Stimulated activated CD4-positive, alpha-beta T cell treated with anti-CD3 and anti-CD28 coated beads, Interleukin-12 subunit alpha, Interleukin-12 subunit beta, amount 100 ng/mL, for 48 hours (primary cell): Measurements from ENCODE around the gene RUNX1.

Experiments
- DNase-seq, 3 donors: peaks; one replicate each; pipeline ENCODE4 v3.0.0-alpha.2; 2020; ENCODE audit warnings: low read depth in 2 of 3, low spot score in 1 of 3

RUNX1 gene

DNA sequence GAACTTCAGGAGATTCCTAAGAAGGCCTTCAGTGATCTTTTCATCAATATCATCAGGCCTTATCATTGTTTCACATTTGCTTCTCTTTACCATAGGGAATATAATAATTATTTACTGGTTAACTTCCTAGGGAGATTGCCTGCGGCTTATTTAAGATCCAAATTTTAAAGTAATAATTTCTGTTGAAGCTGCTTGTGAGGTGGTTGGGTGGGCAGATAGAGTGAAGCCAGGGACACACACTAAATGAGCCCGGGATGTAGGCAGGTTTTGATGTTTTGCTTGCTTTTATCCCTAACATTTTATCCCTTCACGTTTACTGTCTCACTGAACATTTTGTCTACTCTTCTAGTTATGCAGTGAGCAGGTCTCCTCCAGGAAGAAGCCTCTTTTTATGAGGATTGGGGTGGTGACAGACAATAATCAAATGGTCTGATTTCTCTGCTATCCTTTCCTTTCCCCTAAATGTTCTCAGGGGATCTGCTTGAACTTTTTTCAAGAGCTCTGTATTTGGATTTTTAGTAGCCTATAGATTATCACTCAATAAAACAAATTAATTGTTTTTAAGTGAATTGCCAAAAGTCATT, 164.7 kb downstream of the RUNX1 start:
- DNase-seq = no peak

DNA sequence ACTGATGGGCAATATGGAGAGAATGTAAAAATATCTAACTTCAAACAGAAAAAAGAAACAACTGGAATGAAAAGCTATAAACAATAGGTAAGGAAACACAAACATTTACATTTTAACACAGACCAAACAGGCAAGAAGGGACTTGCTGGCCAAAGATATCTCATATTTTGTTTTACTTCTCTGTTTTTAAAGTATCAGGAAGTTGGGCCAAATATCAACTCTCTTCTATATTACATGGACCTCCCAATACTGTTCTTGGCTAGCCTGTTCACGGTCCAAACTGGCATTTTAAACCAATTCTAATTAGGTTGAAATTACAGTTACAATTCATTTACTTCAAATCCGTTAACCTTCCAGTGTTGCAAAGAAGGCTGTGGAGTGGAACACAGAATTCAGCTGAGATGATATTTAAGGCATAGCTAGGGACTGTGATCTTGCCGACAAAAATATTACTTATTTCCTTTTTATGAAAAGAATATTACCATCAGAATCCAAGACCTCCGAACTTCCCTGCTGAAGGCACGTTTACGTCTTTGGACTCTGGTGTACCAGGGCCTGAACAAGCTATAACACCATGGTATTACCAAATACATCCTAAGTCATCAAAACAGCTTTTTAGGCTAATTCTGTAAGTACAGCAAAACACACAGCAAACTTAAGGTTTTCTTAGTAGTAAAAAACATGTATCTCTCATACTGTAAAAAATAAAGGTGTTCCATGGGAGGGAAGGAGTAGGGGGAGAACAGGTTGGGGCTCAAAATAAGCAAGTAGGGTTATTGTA, 165.4 kb downstream of the RUNX1 start:
- DNase-seq = no peak

DNA sequence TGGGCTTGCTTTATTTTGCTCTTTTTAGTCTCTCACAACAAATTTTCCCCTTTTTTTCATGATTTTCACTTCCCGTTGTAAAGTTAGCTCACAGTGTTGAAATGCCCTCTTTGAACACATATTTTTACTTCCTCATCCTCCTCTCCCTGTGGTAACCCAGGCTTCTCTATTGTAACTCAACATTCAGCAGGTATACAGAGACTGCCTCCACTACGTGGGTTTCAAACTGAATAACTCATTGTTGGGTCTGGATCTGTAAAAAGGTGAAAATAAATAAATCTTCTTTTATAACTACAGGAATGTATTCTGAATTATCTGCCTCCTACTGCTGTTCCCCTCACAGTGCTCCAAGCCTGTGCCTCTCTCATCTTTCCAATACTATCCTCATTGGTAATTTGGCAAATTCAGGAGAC, 166.4 kb downstream of the RUNX1 start:
- DNase-seq = no peak

DNA sequence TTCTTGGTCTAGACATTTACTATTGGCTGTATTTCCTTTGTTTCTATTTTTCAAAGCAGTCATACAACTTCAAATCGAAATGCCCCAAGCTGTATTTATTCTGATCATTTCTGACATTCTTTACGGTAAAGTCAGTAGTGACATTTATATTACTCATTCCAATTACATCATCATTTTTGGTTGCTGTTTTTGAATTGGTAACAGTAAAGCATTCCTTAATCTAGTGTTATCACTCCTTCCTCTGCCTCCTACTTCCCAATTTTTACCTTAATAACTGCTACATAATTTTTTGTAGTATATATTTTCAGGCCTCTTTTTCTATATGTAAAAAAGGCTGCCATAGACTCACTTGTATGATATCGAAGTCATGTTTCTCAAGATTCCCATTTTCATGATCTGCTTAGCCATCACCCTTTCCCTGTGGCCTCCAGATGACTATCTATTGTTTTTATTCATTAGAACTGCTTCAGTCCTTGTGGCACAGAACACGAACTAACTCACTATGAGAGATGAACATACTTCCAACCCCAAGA, 167.2 kb downstream of the RUNX1 start:
- no peak for DNase-seq

DNA sequence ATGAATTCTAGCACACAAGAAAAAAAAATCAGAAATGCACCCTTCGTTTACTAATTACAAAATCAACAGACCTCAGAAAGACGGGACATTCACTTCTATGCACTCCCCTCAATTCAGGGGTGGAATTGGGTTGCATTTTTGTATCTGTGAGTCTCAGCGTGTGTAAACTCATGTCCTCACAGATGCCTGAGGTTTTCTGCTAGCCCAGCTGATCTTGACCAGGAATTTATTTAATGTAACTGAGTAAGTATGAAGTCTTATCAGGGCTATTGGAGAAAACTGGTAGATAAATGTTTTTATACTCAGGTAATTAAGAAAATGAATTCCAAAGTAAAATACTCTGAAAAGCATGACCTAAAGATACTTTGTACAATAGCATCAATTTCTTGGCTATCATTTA, 167.7 kb downstream of the RUNX1 start:
- DNase-seq = no peak

DNA sequence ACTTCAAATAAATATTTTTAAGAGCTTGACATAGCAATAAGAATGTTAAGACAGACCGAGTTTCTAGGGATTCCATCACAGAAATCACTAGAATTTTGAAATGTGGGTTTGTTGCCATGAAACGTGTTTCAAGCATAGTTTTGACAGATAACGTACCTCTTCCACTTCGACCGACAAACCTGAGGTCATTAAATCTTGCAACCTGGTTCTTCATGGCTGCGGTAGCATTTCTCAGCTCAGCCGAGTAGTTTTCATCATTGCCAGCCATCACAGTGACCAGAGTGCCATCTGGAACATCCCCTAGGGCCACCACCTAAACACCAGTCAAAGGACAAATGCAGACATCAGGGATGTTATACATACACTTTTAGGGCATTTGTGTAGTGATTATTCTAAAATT, 168.7 kb downstream of the RUNX1 start:
- no peak for DNase-seq

DNA sequence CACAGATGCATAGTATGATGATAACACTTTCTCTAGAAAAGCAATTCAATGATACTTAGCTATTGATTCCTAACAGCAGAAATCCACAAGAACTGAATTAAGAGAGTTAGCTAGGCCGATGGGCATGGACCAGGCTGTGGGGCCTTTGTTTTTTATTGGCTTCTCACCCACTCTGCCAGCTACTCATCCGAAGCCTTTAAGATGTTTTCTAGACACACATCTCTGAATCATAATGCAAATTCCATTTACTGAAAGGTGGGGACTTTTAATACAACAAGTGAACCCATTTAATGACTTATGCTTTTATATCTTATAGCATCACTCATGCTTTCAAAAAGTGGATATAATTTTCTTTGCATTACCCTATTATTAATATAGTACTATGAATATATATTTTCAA, 170.2 kb downstream of the RUNX1 start:
- DNase-seq = no peak

DNA sequence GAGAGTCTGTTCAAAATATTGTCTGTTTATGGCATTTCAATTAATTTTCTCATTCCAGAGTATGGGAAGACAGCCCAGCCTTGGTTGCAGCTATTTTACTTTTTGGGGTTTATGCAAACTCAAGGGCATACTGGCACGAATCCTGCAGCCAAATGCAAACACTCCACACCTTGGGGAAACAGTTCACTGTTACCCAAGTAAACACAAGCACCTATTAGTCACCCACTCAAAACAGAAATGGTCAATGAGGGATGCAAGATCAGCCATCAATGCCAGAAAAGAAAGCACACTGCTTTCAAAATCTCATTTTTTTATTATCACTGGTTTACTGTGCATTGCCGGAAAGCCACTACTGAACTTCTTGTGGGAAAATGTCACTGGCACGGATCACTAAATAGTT, 170.6 kb downstream of the RUNX1 start:
- DNase-seq = no peak

DNA sequence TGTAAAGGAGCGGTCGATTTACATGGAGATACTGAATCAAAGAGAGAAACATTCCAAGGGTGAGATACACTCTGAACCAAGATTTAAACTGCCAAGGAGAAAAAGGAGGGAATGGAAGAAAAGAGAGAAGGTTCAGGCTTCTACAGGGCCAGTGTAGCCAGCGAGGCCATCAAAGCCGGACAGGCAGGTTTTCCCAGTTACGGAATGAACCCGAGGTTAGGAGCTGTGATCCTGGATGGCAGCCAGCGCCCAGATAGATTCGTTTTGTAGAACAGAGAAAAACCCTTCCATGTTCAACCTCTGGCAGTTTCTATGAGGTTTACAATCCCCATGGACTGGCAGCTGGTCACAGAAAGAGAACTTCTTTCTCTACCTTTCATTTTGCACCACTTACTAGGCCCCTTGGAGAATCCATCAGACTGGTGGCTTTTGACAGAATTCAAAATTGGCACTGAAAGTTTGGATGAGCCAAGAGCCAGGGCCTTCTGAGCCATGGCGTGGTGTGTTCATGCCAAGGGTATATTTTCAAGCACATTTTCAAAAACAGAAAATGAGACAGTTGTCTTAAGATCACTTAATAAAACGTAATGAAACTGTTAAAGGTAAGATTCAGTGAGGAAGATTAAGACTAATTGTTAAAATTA, 171.5 kb downstream of the RUNX1 start:
- DNase-seq = no peak

DNA sequence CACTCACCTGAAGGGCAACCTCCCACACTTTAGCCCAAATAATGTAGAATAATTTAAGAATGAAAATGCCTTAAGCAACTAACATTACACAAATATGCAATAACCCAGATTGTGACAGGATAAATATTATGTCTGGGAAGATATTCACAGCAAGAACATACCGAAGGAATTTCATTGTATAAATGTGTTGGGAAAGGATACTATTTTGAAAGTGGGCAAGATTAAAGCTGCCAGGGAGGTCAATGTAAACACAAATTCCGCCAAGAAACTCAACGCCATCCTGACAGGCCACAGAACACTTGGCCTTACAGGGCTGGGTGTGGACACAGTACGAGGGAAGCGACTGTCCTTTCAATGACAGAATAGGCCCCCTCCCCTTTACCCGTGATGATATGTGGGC, 173.3 kb downstream of the RUNX1 start:
- no peak for DNase-seq

DNA sequence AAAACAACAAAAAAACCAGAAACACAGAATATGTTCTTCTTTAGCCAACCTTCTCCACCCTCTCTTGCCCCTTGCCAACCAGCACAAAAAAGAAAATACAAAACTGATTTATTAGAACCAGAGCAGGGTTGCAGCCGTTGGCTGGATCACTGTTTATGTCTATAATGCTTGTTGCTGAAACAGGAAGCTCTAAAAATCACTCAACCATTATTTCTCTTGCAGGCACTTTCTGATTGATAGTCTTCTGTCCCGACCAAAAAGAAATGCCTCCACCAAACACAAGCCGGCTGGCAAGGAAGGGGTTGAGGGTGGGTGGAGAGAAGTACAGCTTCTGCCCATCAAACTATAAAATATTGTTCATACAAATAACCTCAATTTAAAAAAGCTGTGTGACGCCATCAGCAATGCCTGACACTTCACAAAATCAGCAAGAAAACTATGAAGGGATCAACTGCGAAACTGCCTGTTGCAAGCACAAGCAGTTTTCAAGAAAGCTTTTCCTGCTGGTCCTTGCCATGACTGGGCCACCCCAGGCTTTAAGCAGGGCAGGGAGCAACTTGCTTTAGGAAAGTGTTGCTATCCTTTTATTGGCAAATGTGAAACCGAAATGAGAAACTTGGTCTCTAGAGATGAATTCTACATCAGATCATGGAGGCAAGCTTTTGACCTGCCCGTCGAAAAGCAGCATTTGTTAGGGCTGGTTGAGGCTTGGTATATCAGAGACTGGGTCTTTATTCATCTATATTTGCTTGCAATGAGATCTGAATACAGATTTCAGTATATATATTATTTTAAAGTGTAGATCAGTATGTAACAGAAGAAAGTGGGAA, 174.2 kb downstream of the RUNX1 start:
- no peak for DNase-seq

DNA sequence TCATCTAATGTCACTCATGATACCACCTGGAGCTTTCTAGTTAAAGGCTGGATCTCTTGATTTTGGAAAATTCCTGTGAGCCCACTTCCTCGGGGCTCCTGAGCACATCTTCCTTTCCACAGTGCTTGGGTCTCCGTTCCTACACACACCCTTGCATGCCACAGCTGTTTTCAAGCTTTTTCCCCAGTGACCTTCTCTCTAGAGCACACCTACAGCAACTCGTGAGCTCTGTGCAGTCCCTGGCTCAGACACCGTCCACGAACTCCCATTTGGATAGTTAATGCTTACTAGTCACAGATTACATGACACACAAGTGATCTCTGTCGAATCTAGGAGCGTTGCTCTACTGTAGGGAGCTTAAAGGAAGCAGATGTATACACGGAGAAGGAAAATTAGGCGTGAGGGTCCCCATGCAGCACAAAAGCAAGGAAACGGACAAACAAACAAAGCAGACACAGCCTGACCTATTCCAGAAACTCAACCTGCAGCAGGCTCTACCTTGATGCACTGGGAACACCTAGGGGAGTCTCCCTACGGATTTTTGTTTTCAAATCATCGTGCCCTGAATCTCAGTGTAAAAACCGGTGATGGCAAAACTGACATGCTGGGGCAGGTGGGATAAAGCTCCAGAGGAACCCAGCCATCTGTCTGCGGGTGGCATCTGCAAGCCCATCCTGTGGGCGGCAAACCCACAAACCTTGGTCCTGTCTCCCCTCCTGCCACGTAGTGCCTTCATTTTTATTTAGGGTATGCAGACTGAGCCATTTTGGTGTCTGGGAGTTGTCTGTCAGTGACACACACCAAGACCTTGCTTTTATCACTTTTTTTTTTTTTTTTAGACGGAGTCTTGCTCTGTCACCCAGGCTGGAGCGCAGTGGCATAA, 177.8 kb downstream of the RUNX1 start:
- no peak for DNase-seq

DNA sequence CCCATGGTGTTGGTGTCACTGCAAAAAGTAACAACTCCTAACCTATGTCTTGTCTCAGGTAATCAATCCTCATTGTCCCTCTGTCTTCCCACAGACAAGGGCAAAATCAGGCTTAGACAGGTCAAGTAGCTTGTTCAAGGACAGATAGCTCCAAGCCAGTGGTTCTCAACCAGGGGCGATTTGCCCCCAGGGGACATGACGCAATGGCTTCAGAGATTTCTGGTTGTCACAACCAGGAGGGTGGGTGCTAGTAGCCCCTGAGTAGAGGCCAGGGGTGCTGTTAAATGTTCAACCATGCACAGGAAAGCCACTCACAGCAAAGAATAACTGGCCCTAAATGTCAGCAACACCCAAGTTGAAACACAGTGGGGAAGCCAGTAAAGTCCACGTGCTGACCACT, 178.9 kb downstream of the RUNX1 start:
- no peak for DNase-seq

DNA sequence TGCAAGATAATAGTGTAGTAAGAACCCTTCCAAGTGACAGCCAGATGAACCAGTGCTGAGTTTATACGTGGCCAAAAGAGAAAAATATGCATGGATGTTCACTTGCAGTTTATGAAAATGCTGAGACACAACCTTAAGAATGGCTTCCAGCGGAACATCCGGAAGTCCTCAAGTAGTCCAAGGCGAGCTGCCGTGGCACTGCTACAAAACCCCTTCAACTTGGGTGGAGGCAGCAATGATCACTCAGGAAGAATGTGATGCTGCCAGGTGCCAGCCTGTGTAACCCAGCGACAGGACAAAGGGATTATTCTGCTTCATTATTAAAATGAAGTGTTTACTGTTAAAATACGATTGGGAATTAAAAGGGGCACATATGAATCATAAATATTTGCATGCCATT, 179.6 kb downstream of the RUNX1 start:
- DNase-seq = no peak

DNA sequence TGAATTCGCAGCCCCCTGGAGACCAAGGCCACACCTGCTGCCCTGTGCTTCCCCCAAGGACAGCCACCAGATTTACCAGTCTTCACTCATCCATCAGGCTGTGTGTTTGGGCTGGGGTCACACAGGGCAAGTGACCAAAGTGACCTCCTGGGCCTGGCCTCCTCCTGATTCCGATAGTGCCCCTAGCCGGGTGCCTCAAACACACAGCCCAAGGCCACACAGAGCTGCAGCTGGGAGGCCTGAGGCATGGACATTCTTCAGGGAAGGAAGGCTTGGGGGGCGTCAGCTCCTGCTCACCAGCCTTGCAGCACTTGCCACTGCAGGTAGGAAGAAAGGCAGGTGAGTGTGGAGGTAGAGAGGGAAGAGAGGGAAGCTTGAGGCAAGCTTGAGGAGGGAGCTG, 181.3 kb downstream of the RUNX1 start:
- no peak for DNase-seq

DNA sequence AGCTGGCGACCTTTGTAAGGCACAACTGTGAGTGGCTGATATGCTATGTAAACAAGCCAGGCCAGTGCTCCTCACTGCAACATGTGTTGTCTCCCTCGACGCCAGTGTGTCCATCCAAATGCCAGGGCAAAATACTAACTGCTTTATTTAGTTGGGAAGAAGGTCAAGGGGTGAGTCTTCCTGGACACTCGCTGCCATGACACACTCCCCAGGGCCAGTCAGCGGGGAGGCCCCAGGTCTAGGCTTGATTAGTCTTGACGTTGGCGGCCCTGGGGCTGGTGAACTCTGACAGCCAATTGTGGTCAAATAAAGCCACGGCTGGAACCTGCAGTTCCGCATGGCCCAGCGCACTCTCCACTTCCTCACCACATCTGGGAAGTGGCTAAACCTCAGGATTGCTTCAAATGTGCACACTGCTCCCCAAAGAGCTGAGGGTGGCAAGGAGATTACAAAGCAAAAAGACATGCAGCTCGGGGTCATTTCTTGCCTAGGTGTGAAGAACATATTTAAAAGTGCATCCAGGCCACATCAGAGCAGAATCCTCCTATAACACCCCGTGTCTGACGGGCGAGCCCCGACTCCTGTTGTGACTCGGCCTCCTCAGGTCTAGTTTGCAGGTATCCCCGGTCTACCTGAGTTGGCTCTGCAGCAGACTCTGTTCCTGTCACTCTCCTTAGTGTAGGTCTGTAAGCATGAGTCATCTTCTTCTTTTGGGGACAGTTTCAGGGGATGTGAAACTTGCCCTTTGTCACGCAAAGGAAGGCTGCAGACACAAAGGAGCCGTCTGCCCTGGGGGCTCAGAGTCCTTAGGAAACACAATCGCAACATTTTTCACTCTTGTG, 183.5 kb downstream of the RUNX1 start:
- DNase-seq = no peak

DNA sequence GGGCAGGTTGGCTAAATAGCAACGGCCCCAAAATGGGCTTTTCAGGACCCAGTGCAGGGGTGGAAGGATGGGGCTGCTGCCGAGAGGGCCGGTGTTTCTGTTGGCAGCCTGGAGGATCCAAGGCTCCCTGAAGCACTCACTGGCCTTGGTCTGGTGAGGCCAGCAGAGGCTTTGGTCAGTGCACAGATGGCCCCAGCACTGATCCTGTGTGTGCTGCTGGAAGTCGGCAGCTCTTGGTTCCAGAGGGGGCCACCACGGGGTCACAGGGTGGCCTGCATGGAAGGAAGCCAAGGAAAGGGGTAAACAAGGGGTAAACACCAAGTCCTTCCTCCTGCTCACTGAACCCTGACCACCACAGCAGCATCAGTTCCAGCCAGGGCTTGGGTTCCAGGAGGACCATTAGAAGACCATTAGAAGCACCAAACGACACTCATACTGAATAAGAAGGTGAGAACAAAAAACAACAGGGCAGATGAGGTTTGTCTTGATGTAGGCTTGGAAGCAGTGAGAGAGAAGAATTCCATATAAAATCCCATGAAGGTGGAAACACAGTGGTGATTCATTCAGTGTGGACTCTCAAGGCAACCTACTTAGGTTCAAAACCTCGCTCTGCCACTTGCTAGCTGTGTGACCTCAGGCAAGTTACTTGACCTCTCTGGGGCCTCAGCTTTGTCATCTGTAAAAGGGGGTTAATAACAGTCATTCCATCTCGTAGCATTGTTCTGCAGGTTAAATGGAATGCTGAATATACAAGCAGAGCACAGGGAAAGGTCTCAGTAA, 184.5 kb downstream of the RUNX1 start:
- no peak for DNase-seq

DNA sequence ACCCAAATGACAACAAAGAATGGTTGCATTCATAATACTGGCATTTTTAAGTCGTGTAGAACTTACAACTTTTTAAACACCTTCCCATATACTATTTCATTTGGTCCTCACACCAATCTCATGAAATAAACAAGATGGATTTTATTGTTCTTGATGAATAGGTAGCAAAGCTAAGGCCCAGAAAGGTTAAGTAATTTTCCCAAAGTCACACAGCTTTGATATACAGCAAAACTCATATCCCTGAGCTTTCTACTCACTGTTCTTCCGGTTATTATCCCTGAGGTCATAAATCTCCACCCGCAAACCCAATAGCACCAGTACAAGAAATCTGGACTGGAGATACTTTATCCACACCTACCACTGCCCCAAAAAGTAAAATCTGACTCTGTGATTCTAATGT, 186.2 kb downstream of the RUNX1 start:
- no peak for DNase-seq

DNA sequence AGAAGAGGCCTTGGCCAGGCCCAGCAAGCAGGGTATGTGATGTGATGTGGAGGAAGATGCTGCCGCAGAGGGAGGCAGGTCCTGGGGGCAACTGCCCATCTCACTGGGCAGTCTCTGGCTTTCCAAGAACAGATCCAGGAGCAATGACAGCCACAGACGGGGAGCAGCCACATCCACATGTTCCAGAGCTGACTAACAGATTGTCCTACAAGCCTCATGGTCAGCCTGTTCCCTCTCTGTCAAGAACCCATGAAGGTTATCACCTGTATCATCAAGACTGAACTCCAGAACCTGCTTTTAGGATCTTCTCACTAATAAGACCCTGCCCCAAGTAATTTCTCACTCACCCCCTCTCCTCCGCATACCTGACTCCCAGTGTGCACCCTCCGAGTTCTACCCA, 187.8 kb downstream of the RUNX1 start:
- DNase-seq = no peak
